HG03064 (cell line): ENCODE data around the gene C16orf92.
"Not testable (repeated sequence)": the region's sequence is repeated elsewhere in the genome, so short reads cannot be mapped to it uniquely, and the experiment has no call there.

Experiments used
- ATAC-seq: cut with Tn5 transposase; IDR thresholded peaks from one replicate; pipeline ENCODE4 v1.9.1; 2021; ENCODE audit warnings: low read depth; ENCODE audit not compliant: unreplicated experiment

C16orf92 gene

DNA sequence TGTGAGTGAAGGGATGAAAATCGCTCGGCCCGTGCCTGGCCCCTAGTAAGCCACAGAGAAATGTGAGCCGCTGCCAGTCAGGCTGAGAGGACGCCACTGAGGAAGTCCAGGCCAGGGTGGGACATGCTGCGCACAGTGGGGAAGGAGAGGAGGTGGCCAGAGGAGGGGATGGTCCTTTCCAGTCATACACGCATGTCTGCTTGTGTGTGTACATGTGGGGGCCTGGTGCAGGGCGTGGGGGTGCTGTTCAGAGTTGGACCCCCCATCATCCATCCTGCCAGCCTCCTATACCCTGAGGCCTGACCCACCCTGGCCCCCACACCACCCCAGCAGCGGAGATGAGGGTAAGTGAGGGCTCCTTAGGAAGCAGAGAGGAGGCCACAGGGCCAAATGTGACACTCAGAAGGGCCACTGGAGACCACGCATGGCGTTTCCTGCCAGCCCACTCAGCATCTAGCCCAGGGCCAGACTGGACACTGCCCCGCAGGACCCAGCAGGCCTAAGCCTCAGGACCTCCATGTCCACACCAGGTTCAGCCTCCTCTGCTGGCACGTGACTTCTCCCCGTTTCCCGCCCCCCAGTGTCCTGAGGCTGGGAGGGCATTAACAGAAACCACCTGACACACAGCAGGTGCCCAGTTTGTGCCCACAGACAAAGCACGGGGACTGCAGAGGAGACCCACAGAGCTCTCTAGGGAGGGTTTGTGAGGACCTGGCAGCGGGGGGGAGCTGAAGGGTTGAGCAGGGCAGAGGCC lies 19.2 kb upstream of the C16orf92 start:
- no peak for ATAC-seq

DNA sequence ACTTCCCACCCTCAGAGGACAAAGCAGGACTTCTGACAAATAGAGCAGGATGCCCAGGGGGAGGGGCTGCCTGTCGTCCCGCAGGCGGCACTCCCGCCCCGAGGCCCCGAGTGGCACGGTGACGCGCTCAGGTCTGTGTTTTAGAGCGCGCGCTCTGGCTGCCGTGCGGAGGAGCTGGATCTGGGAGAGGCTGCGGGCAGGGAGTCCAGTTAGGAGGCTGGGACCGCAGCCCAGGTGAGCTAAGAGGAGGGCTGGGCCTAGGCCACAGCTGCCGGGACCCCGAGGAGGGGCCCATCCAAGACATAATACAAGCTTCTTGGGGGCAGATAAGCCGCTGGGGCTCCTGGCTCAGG lies 18.6 kb upstream of the C16orf92 start:
- ATAC-seq, result no peak

DNA sequence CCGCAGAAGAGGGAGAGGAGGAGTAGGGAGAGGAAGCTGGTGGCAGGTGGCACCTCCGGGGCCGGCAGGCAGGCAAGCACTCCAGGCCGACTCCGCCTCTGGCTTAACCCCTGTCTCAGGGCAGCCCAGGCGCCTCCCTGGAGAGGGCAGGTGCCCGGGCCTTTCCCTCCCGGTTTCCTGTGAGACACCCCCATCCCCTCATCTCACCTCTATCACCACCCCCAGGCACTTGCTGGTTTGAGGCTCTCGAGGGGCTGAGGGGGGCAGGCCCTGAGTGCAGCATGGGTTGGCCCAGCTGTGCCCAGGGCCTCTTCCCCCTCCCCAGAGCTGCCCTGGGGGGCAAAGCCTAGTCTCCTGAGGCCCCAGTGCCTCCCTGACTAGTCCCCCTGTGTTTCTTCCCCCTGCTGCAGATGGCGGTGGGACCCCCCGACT lies 18.2 kb upstream of the C16orf92 start:
- no peak for ATAC-seq

DNA sequence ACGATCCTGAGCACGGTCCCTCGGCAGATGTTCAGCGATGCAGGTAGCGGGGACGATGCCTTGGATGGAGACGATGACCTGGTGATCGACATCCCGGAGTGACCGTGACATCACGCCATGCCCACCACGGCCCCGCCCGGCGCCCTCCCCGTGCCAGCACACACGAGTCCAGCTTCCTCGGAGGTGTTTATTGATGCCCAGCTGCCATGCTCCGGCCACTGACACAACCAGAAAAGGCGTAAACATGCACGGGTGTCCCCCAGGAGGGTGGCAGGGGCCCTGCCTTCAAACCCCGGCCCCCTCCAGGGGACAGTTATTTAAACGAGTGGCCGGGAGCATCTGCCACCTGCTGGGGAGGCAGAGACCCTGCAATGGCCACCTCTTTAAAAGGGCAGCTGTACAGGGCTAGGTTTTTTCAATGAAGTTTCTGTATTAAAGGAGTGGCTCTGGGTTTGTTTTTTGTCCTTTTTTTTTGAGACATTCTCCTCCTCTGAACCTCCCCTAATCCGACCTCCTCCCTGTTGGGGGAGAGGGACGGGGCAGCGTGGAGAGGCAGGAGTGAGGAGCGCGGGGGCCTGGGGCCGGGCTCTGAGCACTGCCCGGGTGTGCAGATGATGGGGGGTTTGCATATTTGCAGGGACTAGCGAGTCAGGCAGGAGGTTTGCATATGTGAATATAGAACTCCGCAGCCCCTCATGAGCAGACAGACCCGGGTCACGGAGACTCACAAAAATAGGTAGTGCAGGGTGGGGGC lies 17.5 kb upstream of the C16orf92 start:
- ATAC-seq, result no peak

- no peak for ATAC-seq
These were observed 16.9 kb upstream of the C16orf92 start for GRCh38 chr16:30006095-30006473.

DNA sequence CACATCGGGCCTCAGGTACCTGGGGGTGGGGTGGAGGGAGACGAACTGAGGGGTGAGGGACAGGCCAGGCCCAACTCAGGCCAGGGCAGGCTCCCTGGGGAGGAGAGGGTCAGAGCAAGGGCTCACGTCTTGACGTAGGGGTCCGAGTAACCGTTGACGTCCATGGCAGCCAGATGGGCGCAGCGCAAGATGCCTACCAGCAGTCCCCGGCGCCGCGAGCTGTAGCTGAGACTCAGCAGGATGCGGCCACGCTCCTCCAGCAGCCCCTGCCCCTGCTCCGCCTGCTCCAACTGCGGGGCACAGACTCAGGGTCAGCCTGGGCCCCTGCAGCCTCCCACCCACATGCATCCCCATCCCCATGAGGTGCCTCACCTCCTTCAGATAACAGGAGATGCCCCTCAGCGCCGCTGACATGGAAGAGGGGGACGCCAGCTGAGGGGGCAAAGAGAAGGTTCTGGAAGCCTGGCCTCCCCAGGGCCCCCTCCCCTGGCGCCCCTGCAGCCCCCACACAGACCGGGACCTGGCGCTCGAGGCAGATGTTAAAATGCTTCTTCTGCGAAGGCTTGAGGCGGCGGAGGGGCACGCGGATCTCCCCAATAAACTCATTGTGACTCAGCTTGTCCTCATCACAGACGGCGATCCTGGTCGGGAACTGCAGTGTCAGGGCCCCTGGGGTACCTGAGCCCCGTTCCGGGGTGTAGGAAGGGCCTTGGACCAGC lies 16.2 kb upstream of the C16orf92 start:
- no peak for ATAC-seq

DNA sequence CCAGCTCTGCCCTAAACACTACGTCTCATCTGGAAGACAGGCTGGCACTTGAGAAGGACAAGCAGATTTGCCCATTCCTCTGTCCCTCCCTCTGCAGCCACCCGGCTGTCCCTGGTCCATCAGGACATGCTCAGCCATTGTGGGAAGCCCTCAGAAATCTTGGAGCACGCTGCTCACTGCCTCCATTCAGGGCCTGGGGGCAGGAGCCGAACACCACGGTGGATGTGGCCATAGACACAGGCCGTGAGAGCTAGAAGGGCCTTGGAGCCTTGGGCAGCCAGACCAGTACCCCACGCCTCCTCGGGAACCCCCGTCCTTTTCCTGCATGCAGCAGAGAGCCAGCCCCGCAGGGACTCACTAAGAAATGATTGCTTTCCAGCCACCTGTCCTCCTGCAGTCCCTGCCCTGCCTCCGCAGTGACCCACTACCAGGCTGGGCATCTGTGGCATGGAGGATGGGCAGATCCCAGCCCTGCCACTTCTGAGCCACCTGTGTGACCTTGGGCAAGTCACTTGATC lies 15.6 kb upstream of the C16orf92 start:
- no peak for ATAC-seq

DNA sequence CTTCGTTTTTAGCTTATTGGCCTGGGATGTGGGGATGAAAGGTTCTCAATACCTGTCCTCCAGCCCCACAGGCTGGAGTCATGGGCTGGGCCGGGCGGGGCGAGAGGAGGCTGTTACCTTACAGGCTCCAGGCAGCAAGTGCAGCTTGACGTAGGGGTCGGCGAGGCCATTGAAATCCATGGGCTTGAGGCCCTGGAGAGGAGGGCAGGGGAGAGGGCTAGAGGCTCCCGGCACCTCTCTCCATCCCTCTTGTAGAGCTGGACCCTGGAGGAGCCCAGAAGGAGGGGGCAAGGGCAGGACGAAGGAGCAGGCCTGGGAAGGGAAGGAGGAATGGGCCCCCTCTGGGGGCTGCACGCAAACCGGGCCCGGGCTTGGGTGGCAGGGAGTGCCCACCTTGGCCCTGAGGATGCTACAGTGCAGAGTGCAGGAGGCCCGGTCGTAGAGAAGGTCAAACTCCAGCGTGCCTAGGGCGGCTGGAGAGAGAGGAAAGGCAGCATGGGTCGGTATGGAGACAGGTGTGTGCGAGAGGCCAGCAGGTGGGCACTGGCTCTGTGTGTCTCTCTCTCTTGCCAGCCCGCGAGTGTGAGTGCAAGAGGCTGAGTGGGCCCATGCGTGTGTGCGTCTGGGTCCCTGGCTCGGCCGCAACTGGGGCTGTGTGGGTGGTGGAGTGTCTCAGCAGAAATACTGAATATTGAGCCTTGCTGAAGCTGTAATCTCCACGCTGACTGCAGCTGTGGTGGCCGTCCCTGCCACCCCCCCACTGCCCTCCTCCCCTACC lies 13.7 kb upstream of the C16orf92 start:
- ATAC-seq, result no peak

DNA sequence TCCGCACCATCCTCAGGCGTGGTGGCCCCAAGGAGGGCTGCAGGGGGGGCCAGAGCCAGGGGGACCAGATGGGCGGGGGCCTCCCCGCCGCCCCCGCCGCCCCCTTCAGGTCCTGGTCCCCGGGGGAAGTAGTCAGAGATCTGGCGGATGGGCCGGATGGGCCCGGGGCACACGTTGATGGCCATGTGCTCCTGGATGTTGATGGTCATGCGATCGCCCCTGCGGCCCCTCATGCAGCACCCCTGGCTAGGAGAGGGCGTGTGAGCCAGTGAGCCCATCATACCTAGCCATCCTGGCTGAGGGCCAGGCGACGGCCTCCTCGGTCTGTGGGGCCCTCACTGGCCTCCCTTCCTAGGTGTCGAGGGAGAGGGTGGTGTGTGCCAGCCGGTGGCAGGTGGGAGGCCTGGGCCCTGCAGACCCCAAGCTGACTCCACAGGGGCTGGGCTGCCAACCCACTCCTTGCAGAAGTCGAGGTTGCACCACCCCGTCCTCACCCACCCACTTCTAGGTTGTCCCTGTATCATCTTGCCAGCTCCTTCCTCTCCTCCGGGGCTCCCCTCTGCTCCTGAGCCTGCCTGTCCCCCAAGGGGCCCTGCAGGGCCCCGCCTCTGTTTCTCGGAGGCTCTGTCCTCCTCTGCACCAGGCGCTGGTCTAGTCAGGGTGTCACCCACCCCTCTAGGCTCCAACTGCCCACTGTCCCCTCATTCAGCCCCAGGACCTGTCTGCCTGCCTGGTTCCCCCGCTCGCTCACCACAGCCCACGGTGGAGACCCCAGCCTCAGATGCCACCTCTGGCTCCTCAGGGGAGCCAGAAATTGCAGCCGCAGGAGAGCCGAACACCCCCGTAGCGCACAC lies 12.8 kb upstream of the C16orf92 start:
- ATAC-seq, result no peak

DNA sequence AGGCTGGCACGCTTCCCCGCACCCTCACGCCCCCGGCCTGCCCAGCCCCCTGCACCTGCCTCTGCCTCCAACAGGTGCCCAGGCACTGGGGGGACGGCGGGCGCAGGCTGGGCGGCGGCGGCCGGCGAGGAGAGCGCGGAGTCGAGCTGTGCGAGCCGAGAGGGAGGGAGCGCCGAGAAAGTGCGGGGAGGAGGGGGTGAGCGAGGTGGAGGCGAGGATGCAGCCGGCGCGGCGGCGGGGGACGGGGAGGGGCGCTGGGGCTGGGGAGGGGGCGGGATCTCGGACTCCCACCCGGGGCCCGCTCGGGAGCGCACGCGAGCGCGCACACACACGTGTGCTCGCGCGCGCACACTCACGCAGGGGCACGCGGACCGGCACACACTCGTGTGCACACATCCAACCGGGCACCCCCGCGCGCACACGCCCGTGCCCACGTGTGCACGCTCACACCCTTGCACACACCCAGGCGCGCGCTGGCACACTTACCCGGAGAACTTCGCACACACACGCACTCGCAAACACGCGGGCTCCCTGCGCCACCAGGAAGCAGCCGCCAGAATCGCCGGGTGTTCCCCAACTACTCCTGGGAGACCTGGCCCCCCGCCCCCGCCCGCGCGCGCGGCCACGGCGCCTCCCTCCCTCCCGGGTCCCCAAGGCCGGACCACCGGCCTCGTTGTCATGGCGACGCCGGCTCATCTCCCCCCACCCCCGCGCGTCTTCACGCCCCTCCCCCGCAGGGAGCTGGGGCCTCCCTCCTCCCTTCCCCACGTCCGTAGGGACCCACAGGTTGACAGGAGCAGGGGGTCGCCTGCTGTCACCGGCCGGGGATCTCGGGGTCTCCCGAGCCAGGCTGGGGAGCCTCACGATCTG lies 11.9 kb upstream of the C16orf92 start, which contains the start of gene DOC2A:
DOC2A (minus strand) TSS at position 184 of the 870 bp plus-strand sequence. CDS start 805 bp downstream, outside the sequence.
- no peak for ATAC-seq

DNA sequence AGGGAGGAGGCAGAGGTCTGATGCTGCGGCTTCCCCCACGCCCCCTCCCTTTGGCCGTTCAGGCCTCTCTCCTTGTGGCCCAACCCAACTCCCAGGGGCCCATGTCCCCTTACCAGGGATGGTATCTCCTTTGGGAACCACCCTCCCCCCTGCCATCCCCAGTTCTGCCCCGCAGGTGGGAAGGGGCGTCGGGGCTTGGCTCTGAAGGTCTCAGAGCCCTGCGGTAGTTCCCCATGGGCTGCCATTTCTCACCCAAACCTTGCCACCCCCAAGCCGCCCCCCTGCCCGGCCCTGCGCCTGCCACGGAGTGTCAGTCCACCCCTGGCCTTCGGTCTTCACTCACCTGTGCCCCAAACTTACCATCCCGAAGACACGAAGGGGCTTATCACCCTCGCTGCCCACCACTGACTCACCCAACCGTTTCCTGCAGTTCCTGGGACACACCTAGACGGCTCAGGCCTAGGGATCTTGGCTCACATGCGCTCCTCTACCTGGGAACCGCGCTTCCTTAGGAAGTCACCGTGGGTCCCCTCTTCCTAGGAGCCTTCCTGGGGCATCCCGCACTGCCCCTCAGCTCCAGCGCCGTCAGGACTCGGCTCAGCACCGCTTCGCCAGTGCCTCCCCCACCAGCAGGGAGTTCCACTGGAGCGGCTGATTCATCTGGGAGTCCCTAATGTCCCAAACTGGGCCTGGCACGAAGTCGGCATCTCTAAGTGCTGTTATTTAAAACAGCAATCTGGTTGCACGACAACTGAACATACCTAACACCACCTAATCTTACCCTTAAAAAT lies 11.1 kb upstream of the C16orf92 start:
- ATAC-seq, result no peak

DNA sequence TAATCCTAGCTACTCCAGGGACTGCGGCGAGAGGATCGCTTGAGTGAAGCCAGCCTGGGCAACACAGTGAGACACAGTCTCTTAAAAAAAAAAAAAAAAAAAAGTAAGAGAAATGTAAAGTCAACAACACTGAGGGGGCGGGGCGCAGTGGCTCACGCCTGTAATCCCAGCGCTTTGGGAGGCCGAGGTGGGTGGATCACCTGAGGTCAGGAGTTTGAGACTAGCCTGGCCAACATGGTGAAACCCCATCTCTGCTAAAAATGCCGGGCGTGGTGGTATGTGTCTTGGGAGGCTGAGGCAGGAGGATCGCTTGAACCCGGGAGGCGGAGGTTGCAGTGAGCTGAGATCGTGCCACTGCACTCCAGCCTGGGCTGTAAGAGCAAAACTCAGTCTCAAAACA lies 10.4 kb upstream of the C16orf92 start:
- not testable (repeated sequence) for ATAC-seq

DNA sequence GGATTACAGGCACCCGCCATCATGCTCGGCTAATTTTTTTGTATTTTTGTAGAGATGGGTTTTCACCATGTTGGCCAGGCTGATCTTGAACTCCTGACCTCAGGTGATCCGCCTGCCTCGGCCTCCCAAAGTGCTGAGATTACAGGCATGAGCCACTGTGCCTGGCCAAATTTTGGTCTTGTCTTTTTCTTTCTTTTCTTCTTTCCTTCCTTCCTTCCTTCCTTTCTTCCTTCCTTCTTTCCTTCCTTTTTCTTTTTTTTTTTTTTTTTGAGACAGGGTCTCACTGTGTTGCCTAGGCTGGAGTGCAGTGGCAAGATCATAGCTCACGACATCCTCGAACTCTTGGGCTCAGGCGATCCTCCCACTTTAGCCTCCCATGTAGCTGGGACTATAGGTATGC lies 7.5 kb upstream of the C16orf92 start:
- ATAC-seq, result not testable (repeated sequence)

GRCh38 chr16:30016555-30017276 lies 6.3 kb upstream of the C16orf92 start:
- no peak for ATAC-seq

DNA sequence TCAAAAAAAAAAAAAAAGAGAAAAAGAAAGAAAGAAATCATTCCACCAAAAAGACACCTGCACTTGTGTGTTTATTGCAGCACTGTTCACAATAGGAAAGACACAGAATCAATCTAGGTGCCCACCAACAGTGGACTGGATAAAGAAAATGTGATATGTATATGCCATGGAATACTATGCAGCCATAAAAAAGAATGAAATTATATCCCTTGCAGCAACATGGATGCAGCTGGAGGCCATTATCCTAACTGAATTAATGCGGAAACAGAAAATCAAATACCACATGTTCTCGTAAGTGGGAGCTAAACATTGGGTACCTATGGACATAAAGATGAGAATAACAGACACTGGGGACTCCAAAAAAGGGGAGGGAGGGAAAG lies 5.7 kb upstream of the C16orf92 start:
- no peak for ATAC-seq

DNA sequence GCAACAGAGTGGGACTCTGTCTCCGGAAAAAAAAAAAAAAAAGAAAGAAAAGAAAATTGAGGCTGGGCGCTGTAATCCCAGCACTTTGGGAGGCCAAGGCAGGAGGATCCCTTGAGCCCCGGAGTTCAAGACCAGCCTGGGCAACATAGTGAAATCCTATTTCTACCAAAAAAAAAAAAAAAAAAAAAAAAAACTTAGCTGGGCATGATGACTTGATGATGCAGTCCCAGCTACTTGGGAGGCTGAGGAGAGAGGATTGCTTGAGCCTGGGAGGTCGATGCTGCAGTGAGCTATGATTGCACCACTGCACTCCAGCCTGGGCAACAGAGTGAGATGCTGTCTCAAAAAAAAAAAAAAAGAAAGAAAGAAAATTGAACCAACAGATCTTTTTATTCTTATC lies 5.1 kb upstream of the C16orf92 start:
- ATAC-seq, result not testable (repeated sequence)

GRCh38 chr16:30018731-30019158 lies 4.3 kb upstream of the C16orf92 start:
- ATAC-seq, result no peak
